ENCODE measurements around the gene CCSER2. TPM values are rescaled to one million over a fixed set of nuclear protein-coding genes. Genes with fewer than 3 reads are reported as not detected.
A peak's percentile ranks its signal among the peaks of the same experiment; 100 is the strongest.
"Not testable (repeated sequence)": the region's sequence is repeated elsewhere in the genome, so short reads cannot be mapped to it uniquely, and the experiment has no call there.

The CCSER2 gene
- total and polyA plus RNA-seq, 4 donors = 9.4 to 83.5 (median 32.5) TPM

DNA sequence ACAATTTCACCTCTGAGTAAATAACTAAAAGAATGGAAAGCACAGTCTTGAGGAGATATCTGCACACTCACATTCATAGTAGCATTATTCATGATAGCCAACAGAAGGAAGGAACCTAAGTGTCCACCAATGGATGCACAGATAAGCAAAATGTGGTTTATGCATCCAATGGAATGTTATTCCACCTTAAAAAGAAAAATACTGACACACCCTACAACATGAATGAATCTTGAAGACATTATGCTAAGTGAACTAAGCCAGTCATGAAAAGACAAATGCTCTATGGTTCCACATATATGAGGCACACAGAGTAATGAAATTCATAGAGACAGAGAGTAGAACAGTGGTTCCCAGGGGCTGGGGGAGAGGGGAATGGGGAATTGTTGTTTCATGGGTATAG, 6.5 kb upstream of the CCSER2 start:
- Histone ChIP-seq H3K9ac (ENCODE audit: insufficient read depth in 1 of 2, low read length in 2 of 2) (no peak overlapping the region), H3K4me3 (no peak overlapping the region), H3K27ac (ENCODE audit: low read depth in 1 of 2, low read length in 1 of 2) (no peak overlapping the region), H3K36me3 (ENCODE audit: control insufficient read depth in 4 of 4, insufficient read depth in 4 of 4, low read length in 4 of 4) (no peaks in the 10 kb centered on the region), H3K27me3 (ENCODE audit: control insufficient read depth in 3 of 3, insufficient read depth in 3 of 3, low read length in 2 of 3) (no peaks in the 10 kb centered on the region), H3K4me1 (ENCODE audit: control insufficient read depth in 5 of 5, insufficient read depth in 5 of 5, low read length in 5 of 5) (no peaks in the 10 kb centered on the region), H3K9me3 (ENCODE audit: control insufficient read depth in 4 of 4, insufficient read depth in 3 of 4, low read length in 3 of 4) (no peaks in the 10 kb centered on the region)
- TF ChIP-seq, protein P1, sequence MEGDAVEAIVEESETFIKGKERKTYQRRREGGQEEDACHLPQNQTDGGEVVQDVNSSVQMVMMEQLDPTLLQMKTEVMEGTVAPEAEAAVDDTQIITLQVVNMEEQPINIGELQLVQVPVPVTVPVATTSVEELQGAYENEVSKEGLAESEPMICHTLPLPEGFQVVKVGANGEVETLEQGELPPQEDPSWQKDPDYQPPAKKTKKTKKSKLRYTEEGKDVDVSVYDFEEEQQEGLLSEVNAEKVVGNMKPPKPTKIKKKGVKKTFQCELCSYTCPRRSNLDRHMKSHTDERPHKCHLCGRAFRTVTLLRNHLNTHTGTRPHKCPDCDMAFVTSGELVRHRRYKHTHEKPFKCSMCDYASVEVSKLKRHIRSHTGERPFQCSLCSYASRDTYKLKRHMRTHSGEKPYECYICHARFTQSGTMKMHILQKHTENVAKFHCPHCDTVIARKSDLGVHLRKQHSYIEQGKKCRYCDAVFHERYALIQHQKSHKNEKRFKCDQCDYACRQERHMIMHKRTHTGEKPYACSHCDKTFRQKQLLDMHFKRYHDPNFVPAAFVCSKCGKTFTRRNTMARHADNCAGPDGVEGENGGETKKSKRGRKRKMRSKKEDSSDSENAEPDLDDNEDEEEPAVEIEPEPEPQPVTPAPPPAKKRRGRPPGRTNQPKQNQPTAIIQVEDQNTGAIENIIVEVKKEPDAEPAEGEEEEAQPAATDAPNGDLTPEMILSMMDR (IDR thresholded peaks at IDR 0.05; ENCODE audit: control extremely low read depth, extremely low read depth) = no peak
- no peak for ATAC-seq (ENCODE audit: insufficient read depth, low FRiP score)
- no peak for DNase-seq

DNA sequence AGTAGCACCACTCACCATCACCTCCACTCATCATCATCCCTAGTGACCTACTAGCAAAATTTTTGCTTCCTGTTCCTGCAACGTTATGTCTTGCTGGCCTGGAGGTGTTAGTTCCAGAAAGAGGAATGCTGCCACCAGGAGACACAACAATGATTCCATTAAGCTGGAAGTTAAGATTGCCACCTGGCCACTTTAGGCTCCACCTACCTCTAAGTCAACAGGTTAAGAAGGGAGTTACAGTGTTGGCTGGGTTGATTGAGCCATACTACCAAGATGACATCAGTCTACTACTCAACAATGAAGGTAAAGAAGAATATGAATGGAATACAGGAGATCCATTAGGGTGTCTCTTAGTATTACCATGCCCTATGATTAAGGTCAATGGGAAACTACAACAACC, 4.8 kb upstream of the CCSER2 start:
- H3K27ac ChIP-seq (ENCODE audit: low read depth in 1 of 2, low read length in 1 of 2); ATAC-seq (ENCODE audit: insufficient read depth, low FRiP score); H3K4me1 ChIP-seq (ENCODE audit: control insufficient read depth in 5 of 5, insufficient read depth in 5 of 5, low read length in 5 of 5); H3K36me3 ChIP-seq (ENCODE audit: control insufficient read depth in 4 of 4, insufficient read depth in 4 of 4, low read length in 4 of 4); H3K9ac ChIP-seq (ENCODE audit: insufficient read depth in 1 of 2, low read length in 2 of 2); H3K27me3 ChIP-seq (ENCODE audit: control insufficient read depth in 3 of 3, insufficient read depth in 3 of 3, low read length in 2 of 3); DNase-seq; H3K4me3 ChIP-seq; H3K9me3 ChIP-seq (ENCODE audit: control insufficient read depth in 4 of 4, insufficient read depth in 3 of 4, low read length in 3 of 4): not testable (repeated sequence)
- 35 to 71% methylated on average over 1 of the region's 1 CpG for WGBS, 2 donors

DNA sequence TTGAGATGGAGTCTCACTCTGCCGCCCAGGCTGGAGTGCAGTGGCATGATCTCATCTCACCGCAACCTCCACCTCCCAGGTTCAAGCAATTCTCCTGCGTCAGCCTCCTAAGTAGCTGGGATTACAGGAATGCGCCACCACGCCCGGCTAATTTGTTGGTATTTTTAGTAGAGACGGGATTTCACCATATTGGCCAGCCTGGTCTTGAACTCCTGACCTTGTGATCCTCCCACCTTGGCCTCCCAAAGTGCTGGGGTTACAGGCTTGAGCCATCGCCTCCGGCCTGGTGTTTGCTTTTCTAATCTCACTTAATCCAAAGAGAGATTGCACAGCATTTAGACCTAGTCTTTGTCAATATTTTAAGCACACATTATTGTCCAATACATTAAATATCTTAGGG, 1.4 kb upstream of the CCSER2 start:
- not testable (repeated sequence) for H3K9ac ChIP-seq (ENCODE audit: insufficient read depth in 1 of 2, low read length in 2 of 2); DNase-seq; H3K27ac ChIP-seq (ENCODE audit: low read depth in 1 of 2, low read length in 1 of 2); ATAC-seq (ENCODE audit: insufficient read depth, low FRiP score); H3K9me3 ChIP-seq (ENCODE audit: control insufficient read depth in 4 of 4, insufficient read depth in 3 of 4, low read length in 3 of 4); H3K4me3 ChIP-seq; H3K36me3 ChIP-seq (ENCODE audit: control insufficient read depth in 4 of 4, insufficient read depth in 4 of 4, low read length in 4 of 4); H3K27me3 ChIP-seq (ENCODE audit: control insufficient read depth in 3 of 3, insufficient read depth in 3 of 3, low read length in 2 of 3)
- peaks cover 0 to 16% (median 7%) of the 10 kb centered on the region in 5 donors for H3K4me1 ChIP-seq (ENCODE audit: control insufficient read depth in 5 of 5, insufficient read depth in 5 of 5, low read length in 5 of 5)
- WGBS, 2 donors = 88 to 89% methylated on average over 9 of the region's 9 CpGs

DNA sequence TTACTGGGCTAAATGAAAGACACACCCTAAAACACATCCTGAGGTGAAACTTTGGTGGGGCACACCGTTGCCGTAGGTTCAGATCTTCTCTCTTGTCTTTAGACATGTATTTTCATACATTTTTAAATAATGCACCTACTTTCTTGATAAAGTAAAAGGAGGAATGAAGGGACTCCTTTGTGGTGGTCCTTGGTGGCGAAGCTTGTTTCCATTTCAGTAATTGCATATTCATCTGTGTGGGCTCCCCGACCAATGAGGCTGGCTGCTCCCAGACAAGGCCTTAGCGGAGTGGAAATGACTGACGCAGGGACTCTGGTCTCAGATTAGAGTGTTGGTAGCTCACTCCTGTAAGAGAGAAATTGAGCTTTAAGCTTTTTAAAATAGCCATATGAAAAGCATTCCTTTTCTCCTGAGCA, 815 bp downstream of the CCSER2 start:
- peak; percentile 30 to 54 (median 49) for DNase-seq

More for the DNA sequence above, 815 bp downstream of the CCSER2 start:
- peaks cover 7 to 17% (median 11%) of the 10 kb centered on the region in 5 donors for H3K4me1 ChIP-seq (ENCODE audit: control insufficient read depth in 5 of 5, insufficient read depth in 5 of 5, low read length in 5 of 5)
- no peaks in the 10 kb centered on the region for H3K36me3 ChIP-seq (ENCODE audit: control insufficient read depth in 4 of 4, insufficient read depth in 4 of 4, low read length in 4 of 4)
- H3K4me3 ChIP-seq = peak overlapping the region; percentile 91
- peak overlapping the region; percentile 49 to 93 for H3K9ac ChIP-seq (ENCODE audit: insufficient read depth in 1 of 2, low read length in 2 of 2)
- peak overlapping the region; percentile 98 to 100 for H3K27ac ChIP-seq (ENCODE audit: low read depth in 1 of 2, low read length in 1 of 2)
- TF ChIP-seq, protein P1 (IDR thresholded peaks at IDR 0.05; ENCODE audit: control extremely low read depth, extremely low read depth) = no peak
- no peaks in the 10 kb centered on the region for H3K27me3 ChIP-seq (ENCODE audit: control insufficient read depth in 3 of 3, insufficient read depth in 3 of 3, low read length in 2 of 3)
- 4 to 15% methylated on average over 6 of the region's 6 CpGs for WGBS, 2 donors
- no peak for ATAC-seq (ENCODE audit: insufficient read depth, low FRiP score)
- no peaks in the 10 kb centered on the region for H3K9me3 ChIP-seq (ENCODE audit: control insufficient read depth in 4 of 4, insufficient read depth in 3 of 4, low read length in 3 of 4)
